Midbrain (tissue), 1 donor: ENCODE measurements around the gene ARPIN.
"Not testable (repeated sequence)": the region's sequence is repeated elsewhere in the genome, so short reads cannot be mapped to it uniquely, and the experiment has no call there.

Experiments
- DNase-seq: peaks from one replicate; lab custom pipeline; 2025; lab: John Stamatoyannopoulos, UW

Gene ARPIN

DNA sequence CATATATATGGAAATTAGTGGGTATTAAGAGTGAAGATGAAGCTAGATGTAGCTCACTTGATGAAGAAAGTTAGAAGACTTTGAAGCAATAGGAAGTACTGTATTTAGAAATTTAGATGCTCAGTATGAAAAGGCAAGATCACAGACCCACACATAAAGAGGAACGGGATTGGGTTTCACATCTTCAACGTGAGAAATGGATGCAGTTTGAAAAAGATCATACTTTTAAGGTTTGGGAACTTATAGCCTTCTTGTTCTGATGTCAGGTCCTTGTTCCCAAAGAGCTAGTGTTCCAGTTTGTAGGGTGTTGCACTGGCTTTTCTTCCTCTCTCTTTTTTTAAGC lies 35.7 kb downstream of the ARPIN start:
- DNase-seq: no peak

DNA sequence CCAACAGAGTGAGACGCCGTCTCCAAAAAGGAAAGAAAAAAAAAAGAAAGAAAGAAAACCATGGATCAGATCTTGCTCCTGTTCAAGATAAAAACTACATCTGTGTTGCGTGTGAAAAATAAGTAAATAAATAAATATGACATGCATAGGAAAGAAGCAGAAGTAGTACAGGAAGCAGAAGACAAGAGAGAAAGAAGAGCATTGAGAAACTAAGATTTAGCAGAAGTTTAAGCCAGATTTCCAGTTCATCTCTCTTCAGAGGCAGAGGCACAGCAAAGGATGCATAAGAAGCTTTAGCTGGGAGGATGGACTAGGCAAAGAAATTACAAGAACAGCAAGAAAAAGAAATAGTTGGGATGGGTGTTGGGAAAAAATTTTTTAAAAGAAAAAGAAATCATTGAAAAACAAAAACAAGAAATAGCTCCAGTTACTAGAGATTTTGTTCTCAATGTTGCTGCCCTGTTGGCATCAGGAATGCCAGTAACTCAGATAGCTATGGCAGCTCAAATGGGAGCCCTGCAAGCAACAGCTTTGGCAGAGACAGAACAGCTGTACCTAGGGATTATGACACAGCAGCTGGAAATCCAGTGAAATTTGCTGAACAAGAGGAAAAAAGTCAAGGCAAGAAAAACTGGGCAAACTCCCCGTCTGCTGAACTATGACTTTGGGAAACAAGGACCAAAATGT lies 36.2 kb downstream of the ARPIN start:
- DNase-seq: no peak

DNA sequence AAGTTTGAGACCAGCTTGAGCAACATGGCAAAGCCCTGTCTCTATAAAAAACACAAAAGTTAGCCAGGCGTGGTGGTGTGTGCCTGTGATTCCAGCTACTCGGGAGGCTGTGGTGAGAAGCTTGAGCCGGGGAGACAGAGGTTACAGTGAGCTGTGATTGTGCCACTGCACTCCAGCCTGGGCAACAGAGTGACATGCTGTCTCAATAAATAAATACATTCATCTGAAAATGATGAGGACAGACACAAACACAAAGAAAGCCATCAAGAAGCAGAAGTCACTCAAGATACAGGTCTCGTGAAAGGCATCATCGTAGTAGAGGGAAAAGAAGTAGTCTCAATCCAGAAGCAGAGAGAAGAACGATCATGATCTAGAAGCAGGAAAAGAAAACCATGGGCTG lies 37.0 kb downstream of the ARPIN start:
- no peak for DNase-seq

DNA sequence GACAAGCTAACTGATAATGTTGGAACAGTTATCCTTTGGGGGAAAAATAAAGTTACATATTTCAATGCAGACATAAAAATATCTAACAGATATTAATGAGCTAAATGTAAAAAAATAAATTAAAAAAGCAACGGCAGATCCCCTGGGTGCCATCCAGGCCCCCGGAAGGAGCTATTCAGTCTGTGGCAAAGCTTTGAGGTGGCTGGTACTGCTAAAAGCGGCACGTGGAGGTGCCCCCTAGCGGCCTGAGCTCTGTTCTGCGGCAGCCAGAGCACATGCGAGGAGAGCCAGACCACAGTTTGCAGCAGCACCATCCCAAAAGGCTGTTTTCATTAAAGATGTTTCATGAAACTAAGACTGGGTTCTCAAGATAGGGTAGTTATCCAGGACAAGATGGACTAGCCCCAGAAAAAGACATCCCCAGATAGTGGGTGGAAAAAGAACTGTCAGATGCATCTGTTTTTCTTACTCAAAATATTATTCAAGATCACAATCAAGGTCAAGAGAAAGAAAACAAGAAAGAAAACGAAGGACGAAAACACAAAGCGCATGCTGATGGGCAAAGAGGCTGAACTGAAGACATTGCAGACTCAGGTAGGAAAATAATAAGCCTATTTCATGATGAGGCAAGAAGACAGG lies 37.7 kb downstream of the ARPIN start:
- peak; percentile 73 for DNase-seq

DNA sequence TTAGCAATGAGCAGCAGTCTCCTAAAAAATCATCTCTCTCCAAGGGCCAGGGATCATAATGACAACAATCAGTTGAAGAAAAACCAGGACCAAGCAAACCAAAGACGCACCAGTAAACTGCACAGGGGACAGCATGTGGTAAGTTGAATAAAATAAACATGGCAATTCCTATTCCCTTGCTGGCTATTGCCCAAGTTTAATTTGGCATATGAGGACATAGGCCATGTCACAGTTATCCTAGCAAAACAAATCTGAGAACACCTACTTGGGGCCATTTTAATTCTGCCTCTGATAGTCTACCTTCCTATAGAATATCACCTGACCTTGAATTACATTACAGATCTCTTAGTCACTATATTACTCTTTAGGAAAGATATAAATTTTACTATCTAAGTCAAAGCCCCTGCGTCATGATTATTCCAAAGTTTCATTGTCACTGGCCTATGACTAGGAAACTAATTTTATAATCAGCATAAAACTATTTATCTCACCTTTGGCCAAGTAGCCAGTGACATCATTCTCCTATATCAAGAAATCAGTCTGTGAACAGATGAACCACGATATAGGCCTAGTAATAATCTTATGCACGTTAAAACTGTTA lies 42.0 kb downstream of the ARPIN start:
- DNase-seq: no peak

DNA sequence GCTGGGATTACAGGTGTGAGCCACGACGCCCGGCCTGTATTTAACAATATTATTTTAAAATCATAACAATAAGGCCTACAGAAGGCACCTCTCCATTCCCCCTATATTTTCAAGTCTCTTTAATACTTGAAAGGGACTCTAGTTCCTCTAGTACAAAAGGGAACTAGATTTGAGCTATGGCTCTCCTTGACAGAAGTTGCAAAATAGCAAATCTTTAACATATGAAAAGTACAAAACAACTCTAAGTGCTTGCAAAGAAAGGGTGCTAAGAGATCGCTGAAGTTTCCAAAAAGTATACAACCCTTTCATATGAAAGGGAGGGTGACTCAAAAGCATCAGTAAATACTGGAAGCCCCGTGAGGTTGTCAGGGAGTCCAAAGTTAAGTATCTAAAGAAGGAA lies 42.7 kb downstream of the ARPIN start:
- DNase-seq: no peak

DNA sequence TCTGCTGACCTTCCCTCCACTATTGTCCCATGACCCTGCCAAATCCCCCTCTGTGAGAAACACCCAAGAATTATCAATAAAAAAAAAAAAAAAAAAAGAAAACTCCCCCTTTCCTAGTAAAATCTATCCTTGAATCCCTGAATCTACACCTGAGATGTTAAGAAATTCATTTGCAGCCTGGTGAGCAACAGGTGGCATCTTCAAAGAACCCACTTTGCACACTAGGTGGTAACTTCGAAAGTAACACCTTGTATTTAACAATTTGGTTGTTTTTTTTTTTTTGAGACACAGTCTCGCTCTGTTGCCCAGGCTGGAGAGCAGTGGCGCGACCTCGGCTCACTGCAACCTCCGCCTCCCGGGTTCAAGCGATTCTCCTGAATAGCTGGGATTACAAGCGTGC lies 43.3 kb downstream of the ARPIN start:
- not testable (repeated sequence) for DNase-seq

DNA sequence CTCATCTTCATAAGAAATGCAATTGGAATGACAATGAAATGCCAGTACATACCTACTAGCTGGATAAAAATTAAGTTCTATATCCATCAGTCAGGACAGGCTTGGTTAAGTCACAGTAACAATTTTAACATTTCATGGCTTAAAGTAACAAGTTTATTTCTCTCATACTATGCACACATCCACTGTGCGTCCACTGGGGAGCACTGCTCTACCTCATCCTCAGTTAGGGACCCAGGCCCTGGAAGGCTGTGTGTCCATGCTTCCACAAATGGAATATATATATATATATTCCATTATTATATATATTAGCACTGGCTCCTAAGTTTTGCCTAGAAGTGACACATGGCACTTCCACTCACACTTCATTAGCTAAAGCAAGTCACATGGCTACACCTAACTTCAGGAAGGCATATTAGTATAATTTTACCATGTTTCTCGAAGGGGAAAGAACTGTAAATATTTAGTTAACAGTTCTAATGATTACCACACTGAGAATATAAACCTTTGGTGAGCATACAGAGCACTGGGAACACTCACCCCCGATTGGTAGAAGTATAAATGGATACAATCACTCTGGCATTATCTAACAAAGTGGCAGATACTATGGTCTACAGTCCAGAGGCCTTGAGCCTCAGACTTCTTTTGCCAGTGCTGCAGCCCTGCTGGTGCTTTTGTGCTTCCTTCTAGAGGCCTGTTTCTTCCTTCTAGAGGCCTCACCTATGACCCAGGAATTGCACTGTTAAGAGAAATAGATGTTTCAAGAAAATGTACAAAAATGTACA lies 47.6 kb downstream of the ARPIN start:
- no peak for DNase-seq

DNA sequence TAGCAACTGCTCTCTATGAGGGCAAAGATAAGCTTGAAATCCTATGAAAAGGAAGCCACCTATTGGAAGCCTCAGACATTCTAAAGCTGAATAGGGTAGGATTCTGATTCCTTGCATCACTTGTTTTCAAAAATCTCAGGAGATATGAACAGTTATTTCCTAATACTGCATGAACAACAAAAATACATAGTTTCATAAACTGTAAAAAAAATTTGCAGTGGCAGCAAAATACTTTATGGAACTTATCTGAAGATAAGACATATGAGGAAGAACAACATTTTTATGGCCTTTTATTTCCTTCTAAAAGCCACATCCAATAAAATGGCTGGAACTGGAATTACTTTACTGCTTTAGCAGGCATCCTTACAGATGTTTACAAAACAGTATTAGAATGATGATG lies 48.8 kb downstream of the ARPIN start:
- no peak for DNase-seq

DNA sequence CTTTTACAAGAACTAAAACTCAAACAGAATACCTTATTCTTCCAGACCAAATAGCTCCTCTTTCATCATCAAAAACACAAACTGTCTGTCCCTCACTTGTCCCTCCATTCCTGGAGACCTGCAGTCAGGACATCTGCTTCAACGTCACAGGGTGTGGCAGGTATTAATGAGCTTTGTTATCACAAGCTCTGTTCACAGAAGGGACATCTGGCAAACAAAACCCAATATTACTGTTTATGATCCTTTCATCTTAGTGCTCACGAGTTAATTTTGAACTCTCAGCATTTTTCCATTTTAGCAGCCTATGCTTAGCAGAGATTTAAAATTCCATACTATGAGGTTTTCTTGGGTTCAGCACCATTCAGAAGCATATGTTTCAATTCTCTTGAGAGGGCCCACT lies 51.9 kb downstream of the ARPIN start:
- DNase-seq: no peak

DNA sequence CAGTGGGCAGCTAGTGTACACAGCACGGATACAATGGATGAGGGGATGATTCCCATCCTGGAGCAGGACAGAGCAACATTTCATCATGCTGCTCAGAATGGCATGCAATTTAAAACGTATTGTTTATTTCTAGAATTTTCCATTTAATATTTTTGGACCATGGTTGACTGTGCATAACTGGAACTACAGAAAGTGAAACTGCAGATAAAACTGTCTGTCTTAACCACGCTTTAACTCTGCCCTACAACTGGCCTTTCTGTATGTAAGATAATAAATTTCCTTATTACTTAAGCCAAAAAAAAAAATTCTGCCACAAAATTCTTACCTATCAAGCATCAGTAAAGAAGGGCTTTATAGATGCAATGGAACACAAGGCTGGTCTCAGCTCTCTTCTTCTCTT lies 52.3 kb downstream of the ARPIN start:
- DNase-seq: no peak

DNA sequence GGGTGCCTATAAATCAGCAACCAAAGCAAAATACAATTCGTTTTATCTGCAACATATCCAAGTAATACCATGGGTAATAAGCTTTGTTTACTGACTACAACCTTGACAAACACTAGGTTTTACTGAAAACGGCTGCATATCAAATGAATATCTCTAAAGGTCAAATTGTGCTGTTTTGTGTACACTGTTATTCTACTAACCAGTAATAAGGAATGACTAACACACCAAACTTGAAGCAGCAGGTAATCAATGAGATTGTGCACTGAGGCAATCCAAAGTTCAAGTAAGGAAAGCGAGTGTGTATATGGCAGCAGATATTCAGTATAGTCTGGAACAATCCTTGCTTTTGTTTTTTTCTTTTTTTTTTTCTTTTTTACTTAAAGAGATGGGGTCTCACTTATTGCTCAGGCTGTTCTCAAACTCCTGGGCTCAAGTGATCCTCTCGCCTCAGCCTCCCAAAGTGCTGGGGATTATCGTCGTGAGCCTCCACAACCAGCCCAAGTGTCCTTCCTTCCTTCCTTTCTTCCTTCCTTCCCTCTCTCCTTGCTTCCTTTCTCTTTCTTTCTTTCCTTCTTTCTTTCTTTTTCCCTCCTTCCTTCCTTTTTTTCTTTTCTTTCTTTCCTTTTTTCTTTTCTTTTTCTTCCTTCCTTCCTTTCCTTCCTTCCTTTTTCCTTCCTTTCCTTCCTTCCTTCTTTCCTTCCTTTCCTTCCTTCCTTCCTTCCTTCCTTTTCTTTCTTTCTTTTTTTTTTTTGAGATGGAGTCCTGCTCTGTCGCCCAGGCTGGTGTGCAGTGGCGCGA lies 53.9 kb downstream of the ARPIN start:
- DNase-seq: no peak

DNA sequence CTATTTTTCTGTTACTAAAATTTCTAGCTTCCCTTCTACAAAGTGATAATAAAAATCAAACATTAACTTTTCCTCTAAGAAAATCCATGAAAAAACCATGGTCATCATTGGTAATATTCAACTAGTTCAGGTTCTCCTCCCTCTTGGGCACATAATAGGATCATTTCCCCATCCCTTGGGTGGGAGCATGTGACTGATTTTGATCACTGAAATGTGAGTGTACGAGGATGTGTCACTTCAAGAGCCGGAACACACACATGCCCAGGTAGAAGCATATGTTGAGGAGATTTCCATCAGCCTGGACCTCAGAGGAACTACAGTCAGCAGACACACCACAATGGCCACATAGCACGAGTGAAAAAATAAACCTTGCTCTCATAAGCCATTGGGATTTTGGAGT lies 55.1 kb downstream of the ARPIN start:
- no peak for DNase-seq

DNA sequence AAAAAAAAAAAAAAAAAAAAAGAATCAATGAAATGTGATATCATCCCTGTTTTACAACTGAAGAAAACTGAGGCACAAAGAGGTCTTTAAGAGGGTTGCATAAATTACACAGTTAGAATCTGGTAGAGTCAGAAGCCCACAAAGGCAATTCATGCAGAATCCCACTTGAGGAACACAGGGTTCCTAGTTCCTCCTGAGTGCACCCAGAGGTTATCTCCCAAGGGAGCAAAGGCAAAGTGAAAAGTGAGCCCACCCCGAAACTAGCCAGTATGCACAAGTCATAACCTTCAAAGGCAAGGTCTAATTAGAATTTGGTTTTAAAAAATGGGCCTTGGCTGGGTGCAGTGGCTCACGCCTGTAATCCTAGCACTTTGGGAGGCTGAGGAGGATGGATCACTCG lies 56.8 kb downstream of the ARPIN start:
- no peak for DNase-seq

DNA sequence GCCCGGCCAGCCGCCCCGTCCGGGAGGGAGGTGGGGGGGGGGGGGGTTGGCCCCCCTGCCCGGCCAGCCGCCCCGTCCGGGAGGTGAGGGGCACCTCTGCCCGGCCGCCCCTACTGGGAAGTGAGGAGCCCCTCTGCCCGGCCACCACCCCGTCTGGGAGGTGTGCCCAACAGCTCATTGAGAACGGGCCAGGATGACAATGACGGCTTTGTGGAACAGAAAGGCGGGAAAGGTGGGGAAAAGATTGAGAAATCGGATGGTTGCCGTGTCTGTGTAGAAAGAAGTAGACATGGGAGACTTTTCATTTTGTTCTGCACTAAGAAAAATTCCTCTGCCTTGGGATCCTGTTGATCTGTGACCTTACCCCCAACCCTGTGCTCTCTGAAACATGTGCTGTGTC lies 57.9 kb downstream of the ARPIN start:
- not testable (repeated sequence) for DNase-seq

DNA sequence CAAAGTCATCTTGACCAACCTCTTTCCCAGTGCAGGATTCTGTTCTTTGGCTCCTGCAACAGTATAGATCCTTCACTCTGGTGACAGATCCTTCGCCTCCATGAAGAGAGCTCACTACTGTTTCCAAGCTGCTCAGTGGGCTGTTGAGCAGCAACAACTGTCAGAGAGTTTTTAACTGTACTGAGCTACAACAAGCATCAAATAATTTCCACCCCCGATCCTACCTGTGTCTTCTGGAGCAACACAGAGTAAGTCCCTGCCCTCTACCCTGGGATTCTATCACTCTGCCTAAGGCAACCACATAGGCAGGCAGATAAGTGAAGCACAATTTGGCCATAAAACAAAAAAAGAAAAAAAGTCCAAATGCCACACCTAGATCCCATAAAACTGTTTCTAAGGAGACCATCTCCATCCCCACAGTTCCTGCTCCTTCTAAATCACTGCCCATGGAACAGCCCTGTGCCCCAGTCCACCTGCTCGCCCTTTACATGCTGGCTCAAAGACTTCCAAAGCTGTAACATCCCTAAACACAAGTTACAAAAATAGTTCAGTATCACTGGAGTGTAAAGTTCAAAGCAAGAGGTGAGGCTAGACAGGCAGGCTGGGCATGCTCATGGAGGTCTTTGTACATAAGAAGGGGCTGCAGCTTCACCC lies 60.3 kb downstream of the ARPIN start:
- no peak for DNase-seq

DNA sequence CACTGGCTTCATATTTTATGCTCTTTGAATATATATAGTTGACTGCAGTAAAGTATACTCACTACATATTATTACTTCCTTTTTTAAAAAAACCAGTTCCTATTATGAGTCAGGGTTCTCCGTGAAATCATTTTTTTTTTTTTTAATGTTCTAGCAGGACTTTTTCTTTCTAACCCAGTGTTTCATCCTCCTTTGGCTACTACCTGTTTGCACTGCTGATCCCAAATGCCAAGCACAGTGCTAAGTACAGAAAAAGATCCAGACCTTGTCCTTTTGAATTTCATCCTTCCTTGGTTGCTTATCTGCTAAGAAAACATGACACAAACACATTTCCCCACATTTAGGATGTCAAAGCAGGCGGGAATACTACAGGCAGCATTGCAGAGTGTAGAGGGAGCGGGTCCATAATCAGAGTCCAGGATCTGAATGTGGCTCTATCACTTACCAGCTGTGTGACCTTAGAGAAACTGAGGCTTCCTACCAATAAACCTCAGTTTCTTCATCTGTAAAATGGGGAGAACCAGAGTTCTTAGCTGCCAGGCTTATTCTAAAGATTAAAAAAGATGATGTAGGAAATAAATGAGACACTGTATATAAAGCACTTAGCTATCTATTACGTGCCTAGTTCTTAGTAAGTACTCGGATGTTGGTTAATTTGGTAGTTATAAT lies 60.9 kb downstream of the ARPIN start:
- DNase-seq: no peak

DNA sequence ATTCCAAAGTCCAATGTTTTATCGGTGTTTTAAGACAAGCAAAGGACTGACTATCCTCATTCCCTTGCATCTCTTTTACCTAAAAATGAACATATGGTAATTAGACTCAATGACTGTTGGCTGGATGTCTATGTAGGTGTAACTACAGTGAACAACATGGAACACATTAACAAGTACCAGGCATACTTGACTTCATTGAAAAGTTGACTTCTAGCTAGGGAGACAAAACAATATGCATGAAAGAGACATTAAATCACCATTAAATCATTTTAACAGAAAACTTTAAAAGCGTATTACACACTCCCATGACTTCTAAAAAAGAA lies 63.8 kb downstream of the ARPIN start:
- DNase-seq: no peak

DNA sequence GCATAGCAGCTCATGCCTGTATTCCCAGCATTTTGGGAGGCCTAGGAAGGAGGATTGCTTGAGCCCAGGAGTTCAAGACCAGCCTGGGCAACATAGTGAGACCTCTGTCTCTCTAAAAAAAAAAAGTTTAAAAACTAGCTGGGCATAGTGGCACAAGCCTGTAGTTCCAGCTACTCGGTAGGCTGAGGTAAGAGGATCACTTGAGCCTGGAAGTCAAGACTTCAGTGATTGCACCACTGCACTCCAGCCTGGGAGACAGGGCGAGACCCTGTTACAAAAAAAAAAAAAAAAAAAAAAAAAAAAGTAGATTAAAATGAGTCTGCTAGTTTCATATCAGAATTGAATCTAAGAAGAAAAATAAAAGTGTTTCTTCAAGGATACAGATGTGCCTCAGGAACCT lies 65.7 kb downstream of the ARPIN start:
- DNase-seq: no peak

DNA sequence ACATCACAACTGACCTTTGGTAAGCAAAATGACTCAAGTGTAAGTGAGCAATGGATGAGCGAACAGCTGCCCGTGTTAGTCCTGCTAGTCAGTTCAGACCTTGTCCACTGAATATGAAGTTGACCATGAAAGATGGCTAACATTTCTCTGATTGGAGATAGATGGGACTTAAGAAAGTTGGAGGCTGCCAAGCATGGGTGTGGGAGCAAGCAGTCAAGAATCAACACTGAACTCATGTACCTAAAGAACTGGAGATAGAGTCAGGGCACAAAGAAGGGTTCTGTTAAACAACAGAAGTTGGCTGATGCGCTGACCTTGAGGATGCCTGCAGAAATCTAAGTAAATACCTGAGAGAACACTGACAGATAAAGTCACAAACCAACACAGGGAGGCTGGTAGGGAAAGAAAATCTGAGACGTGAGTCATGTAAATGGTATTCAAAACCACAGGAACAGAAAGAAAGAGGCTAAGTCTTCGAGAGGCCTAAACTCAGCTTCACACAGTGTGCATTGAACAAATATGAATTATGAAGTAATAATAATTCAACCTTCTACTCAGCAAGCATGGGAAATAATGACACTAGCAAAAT lies 67.4 kb downstream of the ARPIN start:
- DNase-seq: no peak
